K562 (cell line): Measurements from ENCODE around the gene IL20. TPM values are rescaled to one million over a fixed set of nuclear protein-coding genes. Genes with fewer than 3 reads are reported as not detected.

ENCODE experiments used
- CREM ChIP-seq: IDR thresholded peaks from 2 replicates; pipeline ENCODE4 v1.6.1; 2014; ENCODE audit warnings: antibody characterized with exemption, low read depth
- PHF8 ChIP-seq: fragments of 200-600 bp; sonication (generic); IDR thresholded peaks from 2 replicates; pipeline ENCODE4 v1.6.1; 2012; ENCODE audit warnings: mixed run types, mild to moderate bottlenecking, inconsistent platforms, low read length, moderate library complexity, borderline replicate concordance
- SAFB ChIP-seq: fragments of 200-400 bp; formaldehyde crosslinking; IDR thresholded peaks from 2 replicates; pipeline ENCODE4 v1.6.1; 2017; ENCODE audit warnings: low read depth, low read length, borderline replicate concordance
- ZKSCAN8 ChIP-seq: fragments of 200-800 bp; sonication (Bioruptor generic); IDR thresholded peaks from 2 replicates; pipeline ENCODE4 v1.6.1; 2016; ENCODE audit warnings: missing genetic modification characterization, missing compliant biosample characterization
- polyA plus RNA-seq, 8 experiments: library from polyadenylated mRNA; depleted of rRNA in 4 of 8; stranded (reverse) in 5 of 8; unstranded in 3 of 8; fragments of >200 nt; fragmentation: Nextera tagmentation in 2 of 8; fragmentation: Illumina TruSeq in 1 of 8; extraction: Ambion mirVana in 2 of 8; extraction: Trizol in 1 of 8; gene quantifications; 2 replicates each; pipeline versions ENCODE4 v1.2.1 to v1.2.3, GENCODE V29; 2011 to 2014; ENCODE audit warnings: inconsistent platforms in 1 of 8, missing spikeins in 1 of 8
- total RNA-seq, 7 experiments: library from RNA; depleted of rRNA in 6 of 7; stranded (reverse); fragments of >200 nt in 6 of 7; fragmentation: Illumina TruSeq in 2 of 7; extraction: Trizol in 2 of 7; gene quantifications; 2 replicates each; pipeline versions ENCODE4 v1.2.1 to v1.2.3, GENCODE V29; 2011 to 2021; ENCODE audit warnings: low replicate concordance in 1 of 7
- TF ChIP-seq, protein P1 (sequence below): fragments of 200-800 bp; sonication (Bioruptor generic); IDR thresholded peaks from 2 replicates; pipeline ENCODE4 v1.6.1; 2017; ENCODE audit warnings: missing genetic modification characterization, missing compliant biosample characterization
- TF ChIP-seq, protein P2 (sequence below): fragments of 250-450 bp; sonication (Bioruptor Pico); IDR thresholded peaks from 2 replicates; pipeline ENCODE4 v1.4.0; 2020
- TF ChIP-seq, protein P3 (sequence below): fragments of 450-650 bp; IDR thresholded peaks from 2 replicates; pipeline ENCODE4 v1.6.1; 2016; ENCODE audit warnings: mild to moderate bottlenecking
- TF ChIP-seq, protein P4 (sequence below), 2 experiments: fragments of 450-650 bp in 1 of 2; sonication (generic) in 1 of 2; formaldehyde crosslinking in 1 of 2; IDR thresholded peaks; 2 replicates each; pipeline versions ENCODE4 v1.7.1 to v1.9.0; 2016 to 2022; ENCODE audit warnings: inconsistent platforms in 1 of 2, mild to moderate bottlenecking in 1 of 2, missing genetic modification reagents in 1 of 2
- TF ChIP-seq, protein P5 (sequence below): fragments of 450-650 bp; IDR thresholded peaks from 2 replicates; pipeline ENCODE4 v1.6.1; 2016; ENCODE audit warnings: low read depth, mild to moderate bottlenecking, moderate library complexity

The IL20 gene
- total and polyA plus RNA-seq, 9 of the 15 experiments (the other 6 are each of a cell fraction or from before 2014, with no cell fraction given), result not detected

DNA sequence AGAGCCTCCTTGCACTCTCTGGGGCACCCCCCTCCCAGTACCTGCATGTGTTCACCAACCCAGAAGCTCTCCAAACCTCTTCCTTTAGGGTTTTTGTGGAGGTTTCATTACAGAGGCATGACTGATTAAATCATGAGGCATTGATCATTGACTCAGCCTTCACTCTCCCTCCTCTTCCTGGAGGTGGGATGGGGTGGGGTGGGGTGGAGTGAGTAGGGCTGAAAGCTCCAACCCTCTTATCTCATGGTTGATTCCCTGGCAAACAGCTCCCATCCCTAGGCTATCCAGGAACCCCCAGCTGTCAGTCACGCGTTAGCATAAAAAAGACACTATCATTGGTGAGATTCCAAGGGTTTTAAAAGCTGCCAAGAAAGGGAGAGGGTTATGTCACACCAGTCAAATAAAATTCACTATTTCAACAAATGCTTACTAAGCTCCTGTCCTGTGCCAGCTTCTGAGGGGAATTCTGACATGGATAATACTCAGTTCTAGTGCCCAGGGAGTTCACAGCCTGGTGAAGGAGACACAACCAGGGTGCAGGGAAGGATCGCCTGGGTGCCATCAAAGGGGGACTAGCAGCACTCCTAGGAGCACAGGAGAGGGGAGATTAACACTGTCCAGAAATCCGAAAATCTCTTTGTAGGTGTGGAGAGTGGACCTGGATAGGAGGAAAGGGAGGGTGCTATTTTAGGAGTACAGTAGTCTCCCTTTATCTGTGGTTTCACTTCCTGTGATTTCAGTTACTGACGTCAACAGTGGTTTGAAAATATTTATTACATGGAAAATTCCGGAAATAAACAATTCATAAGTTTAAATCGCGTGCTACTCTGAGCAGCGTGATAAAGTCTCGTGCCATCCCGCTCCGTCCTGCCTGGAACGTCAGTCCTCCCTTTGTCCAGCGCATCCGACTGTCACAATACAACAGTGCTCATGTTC is 25.0 kb downstream of the IL20 start (continued):
- TF ChIP-seq, protein P1, sequence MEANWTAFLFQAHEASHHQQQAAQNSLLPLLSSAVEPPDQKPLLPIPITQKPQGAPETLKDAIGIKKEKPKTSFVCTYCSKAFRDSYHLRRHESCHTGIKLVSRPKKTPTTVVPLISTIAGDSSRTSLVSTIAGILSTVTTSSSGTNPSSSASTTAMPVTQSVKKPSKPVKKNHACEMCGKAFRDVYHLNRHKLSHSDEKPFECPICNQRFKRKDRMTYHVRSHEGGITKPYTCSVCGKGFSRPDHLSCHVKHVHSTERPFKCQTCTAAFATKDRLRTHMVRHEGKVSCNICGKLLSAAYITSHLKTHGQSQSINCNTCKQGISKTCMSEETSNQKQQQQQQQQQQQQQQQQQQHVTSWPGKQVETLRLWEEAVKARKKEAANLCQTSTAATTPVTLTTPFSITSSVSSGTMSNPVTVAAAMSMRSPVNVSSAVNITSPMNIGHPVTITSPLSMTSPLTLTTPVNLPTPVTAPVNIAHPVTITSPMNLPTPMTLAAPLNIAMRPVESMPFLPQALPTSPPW (CRISPR knock-in tag), result 0 out of 2 replicates have a peak, but pooled peaks have one; percentile 5
- TF ChIP-seq, protein P2, sequence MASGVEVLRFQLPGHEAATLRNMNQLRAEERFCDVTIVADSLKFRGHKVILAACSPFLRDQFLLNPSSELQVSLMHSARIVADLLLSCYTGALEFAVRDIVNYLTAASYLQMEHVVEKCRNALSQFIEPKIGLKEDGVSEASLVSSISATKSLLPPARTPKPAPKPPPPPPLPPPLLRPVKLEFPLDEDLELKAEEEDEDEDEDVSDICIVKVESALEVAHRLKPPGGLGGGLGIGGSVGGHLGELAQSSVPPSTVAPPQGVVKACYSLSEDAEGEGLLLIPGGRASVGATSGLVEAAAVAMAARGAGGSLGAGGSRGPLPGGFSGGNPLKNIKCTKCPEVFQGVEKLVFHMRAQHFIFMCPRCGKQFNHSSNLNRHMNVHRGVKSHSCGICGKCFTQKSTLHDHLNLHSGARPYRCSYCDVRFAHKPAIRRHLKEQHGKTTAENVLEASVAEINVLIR (CRISPR knock-in tag), result peak; percentile 81
- TF ChIP-seq ZKSCAN8 (CRISPR knock-in tag) (peak; percentile 57; the same call in 1 of the 2 replicates), PHF8 (no peak), CREM (peak; percentile 80), SAFB (no peak)
- TF ChIP-seq, protein P3, sequence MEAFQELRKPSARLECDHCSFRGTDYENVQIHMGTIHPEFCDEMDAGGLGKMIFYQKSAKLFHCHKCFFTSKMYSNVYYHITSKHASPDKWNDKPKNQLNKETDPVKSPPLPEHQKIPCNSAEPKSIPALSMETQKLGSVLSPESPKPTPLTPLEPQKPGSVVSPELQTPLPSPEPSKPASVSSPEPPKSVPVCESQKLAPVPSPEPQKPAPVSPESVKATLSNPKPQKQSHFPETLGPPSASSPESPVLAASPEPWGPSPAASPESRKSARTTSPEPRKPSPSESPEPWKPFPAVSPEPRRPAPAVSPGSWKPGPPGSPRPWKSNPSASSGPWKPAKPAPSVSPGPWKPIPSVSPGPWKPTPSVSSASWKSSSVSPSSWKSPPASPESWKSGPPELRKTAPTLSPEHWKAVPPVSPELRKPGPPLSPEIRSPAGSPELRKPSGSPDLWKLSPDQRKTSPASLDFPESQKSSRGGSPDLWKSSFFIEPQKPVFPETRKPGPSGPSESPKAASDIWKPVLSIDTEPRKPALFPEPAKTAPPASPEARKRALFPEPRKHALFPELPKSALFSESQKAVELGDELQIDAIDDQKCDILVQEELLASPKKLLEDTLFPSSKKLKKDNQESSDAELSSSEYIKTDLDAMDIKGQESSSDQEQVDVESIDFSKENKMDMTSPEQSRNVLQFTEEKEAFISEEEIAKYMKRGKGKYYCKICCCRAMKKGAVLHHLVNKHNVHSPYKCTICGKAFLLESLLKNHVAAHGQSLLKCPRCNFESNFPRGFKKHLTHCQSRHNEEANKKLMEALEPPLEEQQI, result no peak
- TF ChIP-seq, protein P4, sequence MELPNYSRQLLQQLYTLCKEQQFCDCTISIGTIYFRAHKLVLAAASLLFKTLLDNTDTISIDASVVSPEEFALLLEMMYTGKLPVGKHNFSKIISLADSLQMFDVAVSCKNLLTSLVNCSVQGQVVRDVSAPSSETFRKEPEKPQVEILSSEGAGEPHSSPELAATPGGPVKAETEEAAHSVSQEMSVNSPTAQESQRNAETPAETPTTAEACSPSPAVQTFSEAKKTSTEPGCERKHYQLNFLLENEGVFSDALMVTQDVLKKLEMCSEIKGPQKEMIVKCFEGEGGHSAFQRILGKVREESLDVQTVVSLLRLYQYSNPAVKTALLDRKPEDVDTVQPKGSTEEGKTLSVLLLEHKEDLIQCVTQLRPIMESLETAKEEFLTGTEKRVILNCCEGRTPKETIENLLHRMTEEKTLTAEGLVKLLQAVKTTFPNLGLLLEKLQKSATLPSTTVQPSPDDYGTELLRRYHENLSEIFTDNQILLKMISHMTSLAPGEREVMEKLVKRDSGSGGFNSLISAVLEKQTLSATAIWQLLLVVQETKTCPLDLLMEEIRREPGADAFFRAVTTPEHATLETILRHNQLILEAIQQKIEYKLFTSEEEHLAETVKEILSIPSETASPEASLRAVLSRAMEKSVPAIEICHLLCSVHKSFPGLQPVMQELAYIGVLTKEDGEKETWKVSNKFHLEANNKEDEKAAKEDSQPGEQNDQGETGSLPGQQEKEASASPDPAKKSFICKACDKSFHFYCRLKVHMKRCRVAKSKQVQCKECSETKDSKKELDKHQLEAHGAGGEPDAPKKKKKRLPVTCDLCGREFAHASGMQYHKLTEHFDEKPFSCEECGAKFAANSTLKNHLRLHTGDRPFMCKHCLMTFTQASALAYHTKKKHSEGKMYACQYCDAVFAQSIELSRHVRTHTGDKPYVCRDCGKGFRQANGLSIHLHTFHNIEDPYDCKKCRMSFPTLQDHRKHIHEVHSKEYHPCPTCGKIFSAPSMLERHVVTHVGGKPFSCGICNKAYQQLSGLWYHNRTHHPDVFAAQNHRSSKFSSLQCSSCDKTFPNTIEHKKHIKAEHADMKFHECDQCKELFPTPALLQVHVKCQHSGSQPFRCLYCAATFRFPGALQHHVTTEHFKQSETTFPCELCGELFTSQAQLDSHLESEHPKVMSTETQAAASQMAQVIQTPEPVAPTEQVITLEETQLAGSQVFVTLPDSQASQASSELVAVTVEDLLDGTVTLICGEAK (IDR thresholded peaks at IDR 0.05), result no peak
- TF ChIP-seq, protein P4 (CRISPR knock-in tag; IDR thresholded peaks at IDR 0.05), result no peak
- TF ChIP-seq, protein P5, sequence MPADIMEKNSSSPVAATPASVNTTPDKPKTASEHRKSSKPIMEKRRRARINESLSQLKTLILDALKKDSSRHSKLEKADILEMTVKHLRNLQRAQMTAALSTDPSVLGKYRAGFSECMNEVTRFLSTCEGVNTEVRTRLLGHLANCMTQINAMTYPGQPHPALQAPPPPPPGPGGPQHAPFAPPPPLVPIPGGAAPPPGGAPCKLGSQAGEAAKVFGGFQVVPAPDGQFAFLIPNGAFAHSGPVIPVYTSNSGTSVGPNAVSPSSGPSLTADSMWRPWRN, result peak; percentile 61
